GM18502 (cell line): ENCODE results near the gene OPTN.
"Not testable (repeated sequence)": the region's sequence is repeated elsewhere in the genome, so short reads cannot be mapped to it uniquely, and the experiment has no call there.

Experiments
- ATAC-seq: cut with Tn5 transposase; IDR thresholded peaks from one replicate; pipeline ENCODE4 v1.9.1; 2021; ENCODE audit warnings: mild to moderate bottlenecking; ENCODE audit not compliant: unreplicated experiment, poor library complexity

OPTN gene

GRCh38 chr10:13087986-13088618, 11.9 kb upstream of the OPTN start:
- no peak for ATAC-seq

DNA sequence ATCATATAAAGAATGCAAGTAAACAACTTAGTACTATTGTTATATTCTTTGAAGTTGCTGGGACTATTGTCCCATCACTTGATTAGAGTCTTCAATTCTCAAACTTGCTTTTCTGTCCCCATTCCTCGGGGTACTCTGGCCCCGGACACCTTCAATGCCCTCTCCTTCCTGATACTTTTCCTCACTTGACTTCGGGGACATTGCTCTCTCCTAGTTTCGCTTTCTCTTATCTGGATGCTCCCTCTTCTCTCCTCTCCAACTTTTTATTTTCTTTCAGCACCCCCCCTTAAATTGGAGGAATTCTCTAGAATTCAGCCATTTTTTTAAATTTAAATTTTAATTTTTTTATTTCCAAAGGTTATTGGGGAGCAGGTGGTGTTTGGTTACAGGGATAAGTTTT, 10.6 kb upstream of the OPTN start:
- no peak for ATAC-seq

- no peak for ATAC-seq
Observed at GRCh38 chr10:13090289-13090688, 9.7 kb upstream of the OPTN start.

DNA sequence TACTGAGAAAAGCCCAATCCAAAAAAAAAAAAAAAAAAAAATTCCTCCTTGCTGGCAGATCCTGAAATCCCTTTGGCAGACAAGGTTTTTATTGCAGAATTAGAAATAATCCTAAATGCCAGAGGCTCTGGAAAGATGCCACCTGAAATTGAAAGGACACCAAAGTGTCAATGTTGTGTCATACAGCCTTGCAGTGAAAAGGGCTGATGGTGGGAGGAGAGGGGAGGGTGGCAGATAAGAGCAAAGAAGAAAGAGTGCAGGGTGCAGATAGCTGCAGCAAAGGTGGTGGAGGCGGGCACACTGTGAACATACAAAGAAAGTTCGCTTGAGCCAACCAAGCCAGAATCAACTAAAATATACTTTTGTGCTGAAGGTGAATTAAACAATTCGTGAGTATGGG, 8.2 kb upstream of the OPTN start:
- no peak for ATAC-seq

DNA sequence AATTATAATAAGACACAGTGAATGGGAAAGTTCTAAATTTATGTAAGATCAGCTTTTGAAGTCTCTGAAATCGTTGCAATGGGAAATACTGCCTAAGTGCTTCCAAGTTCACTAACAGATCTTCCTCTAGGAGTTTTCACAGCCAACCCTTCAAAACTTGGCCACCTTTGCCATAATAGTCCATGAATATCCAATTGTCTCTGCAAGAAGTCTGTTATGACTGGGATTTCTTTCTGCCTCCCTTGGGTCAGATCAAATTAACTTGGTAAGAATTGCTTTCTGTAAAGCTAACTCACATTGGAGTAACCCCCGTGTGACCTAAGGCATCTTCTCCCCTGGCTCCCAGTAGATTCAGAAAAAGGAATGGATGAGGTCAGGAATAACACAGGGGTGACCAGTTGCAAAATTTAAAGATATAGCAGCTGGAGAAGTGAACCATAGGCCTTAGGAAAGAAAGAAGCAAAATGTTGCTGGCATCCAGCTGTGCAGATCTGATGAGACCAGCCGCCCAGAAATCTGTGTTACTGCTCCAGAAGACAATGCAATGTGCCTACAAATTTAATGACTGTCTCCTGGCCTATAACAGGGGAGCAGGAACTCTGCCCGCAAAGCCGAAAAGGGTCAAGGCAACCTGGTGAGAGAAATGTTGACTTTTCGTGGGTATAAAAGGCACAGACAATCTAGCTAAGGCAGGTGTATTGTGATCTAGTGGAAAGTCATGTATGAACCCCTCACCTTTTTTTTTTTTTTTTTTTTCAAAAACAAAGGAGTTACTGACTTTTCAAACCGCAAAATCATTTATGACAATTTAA, 7.5 kb upstream of the OPTN start:
- ATAC-seq = no peak

GRCh38 chr10:13094082-13094481, 5.9 kb upstream of the OPTN start:
- not testable (repeated sequence) for ATAC-seq

DNA sequence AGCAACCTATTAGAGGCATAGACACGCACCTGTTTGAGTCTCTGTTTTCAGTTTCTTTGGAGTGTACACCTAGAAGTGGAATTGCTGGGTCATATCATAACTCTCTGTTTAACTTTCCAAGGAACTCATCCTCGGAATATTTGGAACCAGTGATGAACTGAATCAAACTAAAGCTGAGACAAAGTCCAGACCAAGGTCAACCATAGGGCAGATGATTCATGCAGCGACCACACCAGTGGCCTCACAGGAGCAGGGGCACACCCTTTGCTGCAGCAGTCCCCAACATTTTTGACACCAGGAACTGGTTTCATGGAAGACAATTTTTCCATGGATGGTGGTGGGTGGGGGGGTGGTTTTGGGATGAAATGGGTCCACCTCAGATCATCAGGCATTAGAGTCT, 4.9 kb upstream of the OPTN start:
- ATAC-seq = no peak

- no peak for ATAC-seq
Observed at GRCh38 chr10:13095929-13096328, 4.0 kb upstream of the OPTN start.

DNA sequence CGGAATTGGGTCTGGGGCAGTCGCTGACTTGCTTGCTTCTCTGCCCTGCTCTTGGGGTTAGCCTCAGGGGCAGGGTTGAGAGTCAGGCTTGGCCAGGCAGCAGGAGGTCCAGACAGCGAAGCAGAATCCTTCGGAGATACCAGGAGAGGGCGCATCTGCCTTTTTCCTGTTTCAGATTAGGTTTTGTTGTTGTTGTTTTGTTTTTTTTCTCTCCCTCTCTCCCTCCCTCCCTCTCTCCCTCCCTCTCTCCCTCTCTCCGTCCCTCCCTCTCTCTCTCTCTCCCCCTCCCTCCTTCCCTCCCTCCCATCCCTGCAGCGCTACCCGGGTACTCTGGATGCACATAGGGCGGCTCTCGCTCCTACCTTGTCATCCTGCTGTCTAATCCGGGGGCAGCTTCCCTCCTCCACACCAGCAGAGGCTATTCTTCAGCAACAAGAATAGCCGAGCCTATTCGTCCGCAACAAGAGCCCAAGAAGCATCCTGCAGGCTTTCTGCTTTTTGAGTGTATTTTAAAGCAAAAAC, 758 bp upstream of the OPTN start:
- peak; percentile 39 for ATAC-seq

GRCh38 chr10:13100349-13101294, 659 bp downstream of the OPTN start:
- peak; percentile 35 for ATAC-seq

DNA sequence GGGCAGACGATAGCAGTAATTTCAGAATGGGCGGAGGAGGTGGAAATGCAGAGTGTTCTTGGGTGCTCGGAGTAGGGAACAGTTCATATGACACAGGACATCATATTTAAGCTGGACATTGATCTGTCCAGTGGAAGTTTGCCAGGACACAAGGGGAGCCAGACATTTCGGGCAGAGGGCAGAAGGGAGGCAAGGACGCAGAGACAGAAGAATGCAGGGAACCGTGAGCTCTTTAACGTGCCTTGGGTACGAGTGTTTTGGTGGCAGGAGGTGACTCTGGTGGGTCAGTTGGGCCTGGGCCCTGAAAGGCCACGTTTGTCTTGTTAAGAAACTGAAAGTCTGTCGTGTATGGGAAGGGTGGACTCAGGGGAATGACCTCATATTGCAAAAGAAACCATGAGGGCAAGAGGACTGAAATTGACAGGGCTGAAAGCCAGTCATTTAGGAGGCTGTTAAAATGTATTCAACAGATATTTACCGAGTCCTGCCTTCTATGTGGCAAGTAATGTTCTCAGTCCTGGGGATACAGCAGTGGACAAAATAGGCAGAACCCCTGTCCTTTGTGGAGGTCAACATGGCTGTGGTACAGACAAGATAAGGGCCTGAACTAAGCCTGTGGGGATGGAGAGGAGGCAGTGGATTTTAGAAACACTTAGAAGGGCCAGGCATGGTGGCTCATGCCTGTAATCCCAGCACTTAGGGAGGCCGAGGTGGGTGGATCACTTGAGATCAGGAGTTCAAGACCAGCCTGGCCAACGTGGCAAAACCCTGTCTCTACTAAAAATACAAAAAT, 2.2 kb downstream of the OPTN start:
- no peak for ATAC-seq

- ATAC-seq = no peak
Observed at GRCh38 chr10:13103554-13103953, 3.6 kb downstream of the OPTN start.

DNA sequence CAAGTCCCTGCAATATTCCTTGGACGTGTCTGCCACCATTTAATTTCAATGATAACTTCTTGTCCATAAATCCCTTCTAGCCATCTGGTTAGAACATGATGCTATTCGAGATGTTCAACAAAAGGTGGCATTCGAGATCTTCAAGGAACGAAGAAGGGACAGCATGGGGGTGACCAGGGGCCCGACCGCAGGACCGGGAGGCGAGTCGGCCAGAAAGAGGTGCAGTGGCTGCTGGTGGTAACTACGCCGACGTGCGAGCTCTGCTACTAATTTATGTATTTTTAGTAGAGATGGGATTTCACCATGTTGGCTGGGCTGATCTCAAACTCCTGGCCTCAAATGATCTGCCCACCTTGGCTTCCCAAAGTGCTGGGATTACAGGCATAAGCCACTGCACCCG, 4.7 kb downstream of the OPTN start:
- ATAC-seq = no peak

DNA sequence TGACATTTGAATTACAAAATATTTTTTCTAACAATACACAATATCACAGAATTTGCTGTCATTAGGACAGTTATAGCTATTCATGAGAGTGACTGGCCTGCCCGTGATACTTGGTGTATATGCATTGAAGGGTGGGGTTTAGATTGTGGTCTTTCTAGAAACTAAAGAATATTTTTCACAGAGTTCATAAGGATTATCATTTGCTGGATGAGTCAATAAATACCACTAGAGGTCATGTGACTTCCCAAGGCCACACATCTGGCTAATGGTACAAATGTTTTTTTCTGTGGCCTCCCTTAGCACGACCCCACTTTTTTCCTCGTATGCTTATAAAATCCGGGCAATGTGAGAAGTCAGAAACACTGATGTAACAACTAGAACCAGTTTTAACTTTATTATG, 5.2 kb downstream of the OPTN start:
- ATAC-seq = no peak

DNA sequence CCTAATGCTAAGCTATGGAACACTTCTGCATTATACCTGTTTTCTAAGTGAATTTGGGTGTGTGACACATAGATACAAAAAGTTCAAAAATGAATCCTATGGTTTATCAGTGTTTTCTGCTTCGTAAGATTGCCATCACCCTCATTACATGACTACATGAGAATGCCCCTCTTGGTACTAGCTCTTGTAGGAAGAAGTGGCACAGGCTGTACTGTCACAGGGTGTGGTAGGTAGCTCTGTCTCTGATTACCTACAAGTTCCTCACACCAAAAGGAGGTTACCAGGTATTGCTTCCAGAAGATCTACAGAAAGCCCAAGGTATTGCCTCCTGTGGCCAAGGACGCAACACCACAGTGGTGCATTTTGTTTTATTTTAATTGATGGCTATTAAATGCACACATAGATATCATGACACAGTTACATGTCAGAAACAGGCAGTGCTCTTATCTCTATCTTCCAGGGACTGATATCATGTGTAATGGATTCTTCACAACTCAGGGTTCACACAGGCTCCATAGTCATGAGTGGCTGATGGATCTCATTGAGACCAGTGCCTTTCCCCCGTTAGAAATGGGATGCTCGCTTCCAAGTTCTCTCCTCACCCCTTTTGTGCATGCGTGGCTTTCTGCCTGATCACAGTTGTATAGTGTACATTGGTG, 6.6 kb downstream of the OPTN start:
- no peak for ATAC-seq

GRCh38 chr10:13110908-13111307, 10.9 kb downstream of the OPTN start:
- no peak for ATAC-seq

DNA sequence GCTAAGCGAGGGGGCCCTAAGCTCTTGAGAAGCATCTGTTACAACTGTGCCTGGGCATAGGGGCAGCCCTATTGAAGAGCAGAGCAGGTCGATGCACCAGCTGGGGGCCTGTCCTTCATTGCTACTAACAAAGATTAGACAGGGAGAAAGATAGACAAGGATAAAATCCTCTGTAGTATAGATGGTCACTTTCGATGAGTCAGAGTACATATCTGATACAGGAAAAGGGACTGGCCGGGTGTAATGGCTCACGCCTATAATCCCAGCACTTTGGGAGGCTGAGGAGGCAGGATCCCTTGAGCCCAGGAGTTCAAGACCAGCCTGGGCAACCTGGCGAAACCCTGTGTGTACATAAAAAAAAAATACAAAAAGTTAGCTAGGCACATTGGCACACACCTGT, 13.6 kb downstream of the OPTN start:
- no peak for ATAC-seq

DNA sequence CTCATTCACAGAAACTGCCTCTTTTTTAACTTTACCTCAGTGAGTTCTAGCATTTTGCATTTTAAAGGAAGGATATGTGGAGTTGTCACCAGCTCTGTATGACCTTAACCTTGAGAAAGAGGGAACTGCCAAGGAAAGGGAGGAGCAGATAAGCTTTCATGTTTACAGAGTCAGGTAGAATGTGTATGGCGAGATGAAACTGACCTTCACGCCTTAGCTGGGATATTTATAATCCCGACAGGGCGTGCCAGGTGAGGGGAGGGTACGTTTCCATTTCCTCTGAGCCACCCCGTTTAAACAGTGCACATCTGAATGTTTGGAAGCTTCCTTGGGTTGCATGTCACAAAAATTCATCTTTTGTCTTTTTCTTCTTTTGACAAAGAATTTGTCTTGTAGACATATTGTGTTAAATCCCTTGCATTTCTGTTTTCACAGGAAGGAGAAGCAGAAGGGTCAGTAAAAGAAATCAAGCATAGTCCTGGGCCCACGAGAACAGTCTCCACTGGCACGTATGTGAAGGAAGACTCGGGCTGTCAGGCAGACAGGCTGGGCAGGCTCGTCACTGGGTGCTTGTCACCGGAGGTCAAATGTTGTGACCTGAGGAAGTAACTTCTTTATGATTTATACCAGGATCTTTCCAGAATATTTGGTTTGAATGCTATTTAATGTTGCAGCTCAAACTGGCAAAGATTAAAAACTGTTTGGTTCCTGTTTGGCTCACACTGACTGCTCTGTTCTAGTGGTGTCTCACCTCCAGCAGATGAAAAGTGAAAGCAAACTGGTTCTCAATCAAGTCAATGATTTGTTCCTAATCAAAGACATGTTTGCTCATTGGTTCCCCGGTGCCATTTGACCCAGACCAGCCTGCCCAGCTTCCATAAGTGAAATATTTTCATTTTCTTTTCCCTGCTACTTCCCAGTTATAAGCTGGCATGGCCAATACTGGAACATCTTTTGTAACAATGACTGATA, 16.2 kb downstream of the OPTN start:
- ATAC-seq = no peak
